PC-9 (cell line): ENCODE results near the gene ARF3. TPM values are rescaled to one million over a fixed set of nuclear protein-coding genes. Genes with fewer than 3 reads are reported as not detected.

Source experiments
- BruUV-seq: library from RNA; stranded (reverse); fragments of 400-500 nt; replicated peaks from 2 replicates; lab custom pipeline; 2021; lab: Mats Ljungman, UMichigan
- CTCF ChIA-PET: fragments of 300-600 bp; sonication (Branson Sonifier 250); formaldehyde crosslinking; loops from one replicate; lab custom pipeline; 2022; ENCODE audit warnings: antibody characterized with exemption; lab: Charles Lee
- POLR2A ChIA-PET: fragments of 300-600 bp; sonication (Branson Sonifier 250); formaldehyde crosslinking; loops from one replicate; lab custom pipeline; 2022; ENCODE audit warnings: antibody characterized with exemption; ENCODE audit not compliant: unreplicated experiment; lab: Charles Lee
- DNase-seq, 2 experiments: peaks; one replicate each; pipeline versions ENCODE4 v3.0.0 to v3.0.0-alpha.2; 2015 to 2022; ENCODE audit warnings: mixed read lengths in 1 of 2
- H2AFZ ChIP-seq: fragments of 200-600 bp; sonication (generic); 2 replicates; pipeline ENCODE4 v1.8.1; 2017; ENCODE audit warnings: antibody characterized with exemption
- H3F3A ChIP-seq: fragments of 200-600 bp; sonication (generic); 2 replicates; pipeline ENCODE4 v1.8.1; 2017; ENCODE audit warnings: antibody characterized with exemption, mild to moderate bottlenecking, low read depth; ENCODE audit not compliant: insufficient read depth
- H3K27ac ChIP-seq: fragments of 200-600 bp; sonication (generic); 2 replicates; pipeline ENCODE4 v1.6.1; 2016; ENCODE audit warnings: mixed run types
- H3K27me3 ChIP-seq: fragments of 200-600 bp; sonication (generic); 2 replicates; pipeline ENCODE4 v1.6.1; 2016; ENCODE audit warnings: low read depth, mixed run types; ENCODE audit not compliant: insufficient read depth
- H3K36me3 ChIP-seq: fragments of 200-600 bp; sonication (generic); 2 replicates; pipeline ENCODE4 v1.6.1; 2016; ENCODE audit warnings: low read depth, mixed run types
- H3K4me1 ChIP-seq: fragments of 200-600 bp; sonication (generic); replicated peaks from 2 replicates; pipeline ENCODE4 v1.6.1; 2016; ENCODE audit warnings: mixed run types; ENCODE audit not compliant: insufficient read depth
- H3K4me2 ChIP-seq: fragments of 200-600 bp; sonication (generic); 2 replicates; pipeline ENCODE4 v1.6.1; 2017; ENCODE audit warnings: mixed run types
- H3K4me3 ChIP-seq: fragments of 200-600 bp; sonication (generic); 2 replicates; pipeline ENCODE4 v1.6.1; 2016; ENCODE audit warnings: mixed run types
- H3K79me2 ChIP-seq: fragments of 200-600 bp; sonication (generic); 2 replicates; pipeline ENCODE4 v1.6.1; 2017; ENCODE audit warnings: low read depth, mixed run types
- H3K9me2 ChIP-seq: fragments of 200-600 bp; sonication (generic); 2 replicates; pipeline ENCODE4 v1.8.1; 2017; ENCODE audit warnings: mild to moderate bottlenecking; ENCODE audit not compliant: insufficient read depth
- H3K9me3 ChIP-seq: fragments of 200-600 bp; sonication (generic); 2 replicates; pipeline ENCODE4 v1.8.1; 2016; ENCODE audit warnings: low read depth; ENCODE audit not compliant: insufficient read depth
- H4K20me1 ChIP-seq: fragments of 200-600 bp; sonication (generic); 2 replicates; pipeline ENCODE4 v1.8.1; 2017; ENCODE audit not compliant: insufficient read depth
- EZH2 ChIP-seq: fragments of 200-600 bp; sonication (generic); IDR thresholded peaks from 2 replicates; pipeline ENCODE4 v1.8.0; 2017; ENCODE audit warnings: antibody characterized with exemption, low read depth
- intact Hi-C: fragments of 100-400 bp; cut with micrococcal nuclease; formaldehyde crosslinking; loops from one replicate; pipeline ENCODE4 v1.10.0; 2022; ENCODE audit not compliant: unreplicated experiment
- total RNA-seq: library from RNA; stranded (reverse); gene quantifications from 2 replicates; pipeline ENCODE4 v1.2.3, GENCODE V29; 2021
- TF ChIP-seq, protein P1 (sequence below): fragments of 200-600 bp; sonication (generic); conservative IDR thresholded peaks from 2 replicates; pipeline ENCODE4 v1.6.1; 2017; ENCODE audit warnings: mixed run types, antibody characterized with exemption, mild to moderate bottlenecking, moderate library complexity

The ARF3 gene
- total RNA-seq, 1 experiment from 2014 or later = 205 TPM

GRCh38 chr12:48901278-48901677 is 56.0 kb downstream of the ARF3 start:
- BruUV-seq = no TSS peak
- ChIA-PET POLR2A (interaction anchor here (0.6 to 0.7 kb wide), 2 partner anchors 49 to 112 kb away, joined by 3 to 5 read pairs; partner anchors contain the start of gene DDX23), CTCF (interaction anchor here (0.7 kb wide), 1 partner anchor 58 kb away, joined by 3 read pairs; no protein-coding TSS in a partner anchor)
- no peak for TF ChIP-seq EZH2
- TF ChIP-seq, protein P1, sequence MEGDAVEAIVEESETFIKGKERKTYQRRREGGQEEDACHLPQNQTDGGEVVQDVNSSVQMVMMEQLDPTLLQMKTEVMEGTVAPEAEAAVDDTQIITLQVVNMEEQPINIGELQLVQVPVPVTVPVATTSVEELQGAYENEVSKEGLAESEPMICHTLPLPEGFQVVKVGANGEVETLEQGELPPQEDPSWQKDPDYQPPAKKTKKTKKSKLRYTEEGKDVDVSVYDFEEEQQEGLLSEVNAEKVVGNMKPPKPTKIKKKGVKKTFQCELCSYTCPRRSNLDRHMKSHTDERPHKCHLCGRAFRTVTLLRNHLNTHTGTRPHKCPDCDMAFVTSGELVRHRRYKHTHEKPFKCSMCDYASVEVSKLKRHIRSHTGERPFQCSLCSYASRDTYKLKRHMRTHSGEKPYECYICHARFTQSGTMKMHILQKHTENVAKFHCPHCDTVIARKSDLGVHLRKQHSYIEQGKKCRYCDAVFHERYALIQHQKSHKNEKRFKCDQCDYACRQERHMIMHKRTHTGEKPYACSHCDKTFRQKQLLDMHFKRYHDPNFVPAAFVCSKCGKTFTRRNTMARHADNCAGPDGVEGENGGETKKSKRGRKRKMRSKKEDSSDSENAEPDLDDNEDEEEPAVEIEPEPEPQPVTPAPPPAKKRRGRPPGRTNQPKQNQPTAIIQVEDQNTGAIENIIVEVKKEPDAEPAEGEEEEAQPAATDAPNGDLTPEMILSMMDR = no peak
- no peaks in the 10 kb centered on the region for H4K20me1 ChIP-seq
- H3K4me1 ChIP-seq = no peaks in the 10 kb centered on the region
- H3K79me2 ChIP-seq = no peaks in the 10 kb centered on the region
- no peak overlapping the region for H3K4me3 ChIP-seq
- H3K9me3 ChIP-seq = no peaks in the 10 kb centered on the region
- intact Hi-C loops = no loop called here
- H3K9me2 ChIP-seq = no peaks in the 10 kb centered on the region
- H3K4me2 ChIP-seq = no peak overlapping the region
- H2AFZ ChIP-seq = no peak overlapping the region
- no peak overlapping the region for H3K27ac ChIP-seq
- no peak for DNase-seq
- no peaks in the 10 kb centered on the region for H3K27me3 ChIP-seq
- no peaks in the 10 kb centered on the region for H3K36me3 ChIP-seq
- 0 out of 2 replicates have a peak, but pooled peaks cover 3% of the 10 kb centered on the region for H3F3A ChIP-seq

GRCh38 chr12:48899651-48900050 is 57.6 kb downstream of the ARF3 start:
- no peaks in the 10 kb centered on the region for H3K9me3 ChIP-seq
- H4K20me1 ChIP-seq = no peaks in the 10 kb centered on the region
- H3K4me3 ChIP-seq = no peak overlapping the region
- H3K4me1 ChIP-seq = no peaks in the 10 kb centered on the region
- 0 out of 2 replicates have a peak, but pooled peaks cover 3% of the 10 kb centered on the region for H3F3A ChIP-seq
- intact Hi-C loops = no loop called here
- H3K36me3 ChIP-seq = no peaks in the 10 kb centered on the region
- no peaks in the 10 kb centered on the region for H3K27me3 ChIP-seq
- no peaks in the 10 kb centered on the region for H3K79me2 ChIP-seq
- no peak overlapping the region for H3K27ac ChIP-seq
- H3K9me2 ChIP-seq = no peaks in the 10 kb centered on the region
- ChIA-PET POLR2A (no interaction called here), CTCF (no interaction called here)
- TF ChIP-seq EZH2 = no peak
- TF ChIP-seq, protein P1 = no peak
- no peak overlapping the region for H2AFZ ChIP-seq
- no TSS peak for BruUV-seq
- no peak for DNase-seq
- H3K4me2 ChIP-seq = no peak overlapping the region

GRCh38 chr12:48894271-48894670 is 63.0 kb downstream of the ARF3 start:
- Histone ChIP-seq H3K4me1 (no peaks in the 10 kb centered on the region), H3K79me2 (no peaks in the 10 kb centered on the region), H3K9me3 (no peaks in the 10 kb centered on the region), H3F3A (no peaks in the 10 kb centered on the region; the same call in 1 of the 2 replicates), H3K27ac (no peak overlapping the region), H4K20me1 (no peaks in the 10 kb centered on the region), H3K9me2 (no peaks in the 10 kb centered on the region), H2AFZ (no peak overlapping the region), H3K36me3 (no peaks in the 10 kb centered on the region), H3K4me3 (no peak overlapping the region), H3K27me3 (peaks cover 7% of the 10 kb centered on the region; the same call in 1 of the 2 replicates), H3K4me2 (no peak overlapping the region)
- POLR2A ChIA-PET = no interaction called here
- intact Hi-C loops = no loop called here
- TF ChIP-seq, protein P1 = no peak
- no peak for TF ChIP-seq EZH2
- CTCF ChIA-PET = interaction anchor here (0.7 to 1.4 kb wide), 2 partner anchors 41 to 678 kb away, joined by 3 to 4 read pairs; no protein-coding TSS in a partner anchor
- DNase-seq = no peak
- BruUV-seq = no TSS peak
